NB4 (cell line): ENCODE data around the gene ZNF653.

ENCODE experiments used
- CTCF ChIP-seq: IDR thresholded peaks from one replicate; pipeline ENCODE4 v1.5.1; 2012; ENCODE audit warnings: low read depth, low read length
- MYC ChIP-seq: IDR thresholded peaks from 2 replicates; pipeline ENCODE4 v1.6.1; 2011; ENCODE audit warnings: low read depth, low read length
- POLR2A ChIP-seq: IDR thresholded peaks from 2 replicates; pipeline ENCODE4 v1.6.1; 2011; ENCODE audit warnings: mild to moderate bottlenecking; ENCODE audit not compliant: insufficient read length; ENCODE audit errors: extremely low read depth

DNA sequence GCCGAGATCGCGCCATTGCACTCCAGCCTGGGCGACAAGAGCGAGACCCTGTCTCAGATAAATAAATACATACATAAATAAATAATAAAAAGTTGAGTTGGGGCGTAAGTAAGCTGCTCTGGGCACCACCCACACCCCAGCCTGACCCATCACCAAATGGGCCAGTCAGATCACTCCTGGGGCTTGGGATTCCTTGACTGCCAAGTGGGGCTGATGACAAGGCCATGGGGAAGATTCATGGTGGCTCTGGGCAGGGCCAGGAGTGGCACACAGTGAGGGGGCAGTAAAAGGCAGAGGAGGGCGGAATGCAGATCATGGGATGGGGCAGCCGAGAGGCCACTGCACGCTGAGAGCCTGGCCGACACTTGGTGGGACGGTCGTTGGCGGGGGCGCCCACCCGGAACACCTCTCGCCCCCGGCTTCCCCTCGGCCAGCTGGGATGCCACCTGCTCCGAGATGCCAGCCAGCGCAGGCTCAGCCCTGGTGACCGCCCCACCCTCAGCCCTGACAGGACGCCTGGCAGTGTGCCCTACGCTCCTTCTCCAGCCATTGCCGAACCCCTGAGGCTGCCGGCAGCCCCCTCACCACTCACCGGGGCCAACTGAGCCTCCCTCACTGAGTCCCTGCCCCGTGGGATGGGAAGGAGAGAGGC is 10.9 kb downstream of the ZNF653 start:
- no peak for TF ChIP-seq POLR2A
- TF ChIP-seq CTCF, result no peak
- TF ChIP-seq MYC, result no peak
